Measurements from ENCODE around the gene ANGPTL4. TPM values are rescaled to one million over a fixed set of nuclear protein-coding genes. Genes with fewer than 3 reads are reported as not detected.

The ANGPTL4 gene
- total and polyA plus RNA-seq, 2 of the 13 experiments (the other 11 are each of a cell fraction or from before 2014, with no cell fraction given) = 0.80 to 21.7 TPM

- TF ChIP-seq ZBTB10 (CRISPR knock-in tag; IDR thresholded peaks at IDR 0.05; ENCODE audit: borderline replicate concordance) (0 out of 2 replicates have a peak, but pooled peaks have one; percentile 19), ZNF543 (CRISPR knock-in tag; IDR thresholded peaks at IDR 0.05) (no peak), SALL1 (CRISPR knock-in tag; IDR thresholded peaks at IDR 0.05) (peak; percentile 85), PAXIP1 (CRISPR knock-in tag; conservative IDR thresholded peaks at IDR 0.05) (peak; percentile 97), ATF5 (CRISPR knock-in tag; IDR thresholded peaks at IDR 0.05; ENCODE audit: low read depth) (no peak), ZNF296 (CRISPR knock-in tag; conservative IDR thresholded peaks at IDR 0.05) (no peak), ZSCAN9 (CRISPR knock-in tag; IDR thresholded peaks at IDR 0.05; ENCODE audit: borderline replicate concordance) (0 out of 2 replicates have a peak, but pooled peaks have one; percentile 59), SP140L (CRISPR knock-in tag; IDR thresholded peaks at IDR 0.05; ENCODE audit: borderline replicate concordance) (no peak; the same call in 1 of the 2 replicates), NFAT5 (CRISPR knock-in tag; IDR thresholded peaks at IDR 0.05) (no peak), MATR3 (CRISPR knock-in tag; IDR thresholded peaks at IDR 0.05) (no peak), BORCS8-MEF2B (CRISPR knock-in tag; IDR thresholded peaks at IDR 0.05) (no peak; the same call in 1 of the 2 replicates), LRRFIP1 (CRISPR knock-in tag; conservative IDR thresholded peaks at IDR 0.05) (no peak)
Observed at GRCh38 chr19:8373867-8374813, 10.2 kb downstream of the ANGPTL4 start (continued).
